ENCODE data around the gene LSM10. TPM values are rescaled to one million over a fixed set of nuclear protein-coding genes. Genes with fewer than 3 reads are reported as not detected.

The LSM10 gene
- total and polyA plus RNA-seq, 9 of the 15 experiments (the other 6 are each of a cell fraction or from before 2014, with no cell fraction given), result 13.2 to 146 (median 68.9) TPM

GRCh38 chr1:36385410-36386264 lies 12.1 kb downstream of the LSM10 start, which contains the start of gene STK40 (continued):
- TF ChIP-seq DEAF1 (CRISPR knock-in tag; IDR thresholded peaks at IDR 0.05) (no peak), HMGXB4 (CRISPR knock-in tag; IDR thresholded peaks at IDR 0.05) (no peak), NR2C2 (CRISPR knock-in tag; IDR thresholded peaks at IDR 0.05) (no peak; the same call in 1 of the 2 replicates), NR2C2 (tag; IDR thresholded peaks at IDR 0.05) (peak; percentile 93), ZNF318 (IDR thresholded peaks at IDR 0.05; ENCODE audit: borderline replicate concordance in 1 of 2, low read depth in 1 of 2) (no peak), MXD1 (CRISPR knock-in tag; IDR thresholded peaks at IDR 0.05; ENCODE audit: borderline replicate concordance, poor library complexity, severe bottlenecking) (no peak), ZC3H11A (IDR thresholded peaks at IDR 0.05; ENCODE audit: low read depth, low read length) (peak; percentile 78; the same call in 1 of the 2 replicates), TFAM (CRISPR knock-in tag; conservative IDR thresholded peaks at IDR 0.05) (no peak), MYBL2 (IDR thresholded peaks at IDR 0.05; ENCODE audit: low read depth) (no peak), MYBL2 (CRISPR knock-in tag; IDR thresholded peaks at IDR 0.05; ENCODE audit: borderline replicate concordance) (no peak)

All from K562 (cell line).